NT2/D1 (cell line): ENCODE data around the gene CUL9.

Experiments used
- SUZ12 ChIP-seq: IDR thresholded peaks from 2 replicates; pipeline ENCODE4 v1.6.1; 2011; ENCODE audit not compliant: insufficient read length, insufficient read depth; ENCODE audit errors: extremely low read depth
- YY1 ChIP-seq: IDR thresholded peaks from 2 replicates; pipeline ENCODE4 v1.6.1; 2011; ENCODE audit not compliant: insufficient read length, insufficient read depth
- ZNF274 ChIP-seq: IDR thresholded peaks from 2 replicates; pipeline ENCODE4 v1.6.1; 2011; ENCODE audit warnings: mild to moderate bottlenecking, low read depth, low read length

DNA sequence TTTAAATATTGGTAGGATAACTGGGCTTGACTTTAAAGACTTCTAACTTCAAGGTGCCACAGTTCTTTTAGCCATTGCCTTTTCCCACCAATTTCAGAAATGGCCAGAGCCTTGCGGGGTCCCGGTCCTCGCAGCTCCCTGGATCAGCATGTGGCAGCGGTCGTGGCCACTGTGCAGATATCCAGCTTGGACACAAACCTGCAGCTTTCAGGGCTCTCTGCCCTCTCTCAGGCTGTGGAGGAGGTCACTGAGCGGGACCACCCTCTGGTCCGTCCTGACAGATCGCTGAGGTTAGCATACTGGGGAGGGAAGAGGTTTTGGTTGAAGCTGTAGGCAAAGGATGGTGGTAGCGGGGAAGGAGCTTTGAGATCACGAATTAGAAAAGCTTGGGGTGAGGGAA is 6.4 kb downstream of the CUL9 start:
- TF ChIP-seq ZNF274, result no peak
- TF ChIP-seq SUZ12, result no peak
- no peak for TF ChIP-seq YY1
